Hypothalamus (tissue), 51 donors: ENCODE measurements around the gene LBR.

Experiments
- DNase-seq, 51 donors: peaks; one replicate each; lab custom pipeline; 2025; lab: John Stamatoyannopoulos, UW

LBR gene

GRCh38 chr1:225425201-225425786 lies 2.5 kb downstream of the LBR start:
- no peak for DNase-seq

- DNase-seq, result no peak
Measured at GRCh38 chr1:225424562-225425200, 3.2 kb downstream of the LBR start.

- DNase-seq, result no peak
Measured at GRCh38 chr1:225423518-225423855, 4.4 kb downstream of the LBR start.

GRCh38 chr1:225422795-225423517 lies 4.9 kb downstream of the LBR start:
- DNase-seq, result no peak

GRCh38 chr1:225422031-225422605 lies 5.7 kb downstream of the LBR start:
- DNase-seq, result no peak

GRCh38 chr1:225418598-225418997 lies 9.2 kb downstream of the LBR start:
- DNase-seq, result no peak

GRCh38 chr1:225418059-225418458 lies 9.8 kb downstream of the LBR start:
- DNase-seq, result no peak

- DNase-seq, result no peak
Measured at GRCh38 chr1:225415967-225416745, 11.7 kb downstream of the LBR start.

- DNase-seq, result no peak
Measured at GRCh38 chr1:225415307-225415706, 12.5 kb downstream of the LBR start.

- no peak for DNase-seq
Measured at GRCh38 chr1:225413708-225414375, 14.0 kb downstream of the LBR start.

GRCh38 chr1:225412803-225413351 lies 15.0 kb downstream of the LBR start:
- DNase-seq, result no peak

GRCh38 chr1:225412321-225412720 lies 15.5 kb downstream of the LBR start:
- no peak for DNase-seq

GRCh38 chr1:225410036-225410435 lies 17.8 kb downstream of the LBR start:
- no peak for DNase-seq

GRCh38 chr1:225409051-225409450 lies 18.8 kb downstream of the LBR start:
- DNase-seq, result no peak

GRCh38 chr1:225408249-225408648 lies 19.6 kb downstream of the LBR start:
- no peak for DNase-seq

GRCh38 chr1:225407755-225408154 lies 20.1 kb downstream of the LBR start:
- DNase-seq, result no peak

GRCh38 chr1:225406976-225407725 lies 20.7 kb downstream of the LBR start:
- DNase-seq, result no peak

GRCh38 chr1:225400968-225401367 lies 26.9 kb downstream of the LBR start:
- DNase-seq, result no peak

- no peak for DNase-seq
Measured at GRCh38 chr1:225396357-225396756, 31.5 kb downstream of the LBR start.

- no peak for DNase-seq
Measured at GRCh38 chr1:225389843-225390242, 38.0 kb downstream of the LBR start.
